ENCODE data around the gene POU2AF3.

GRCh38 chr11:111347723-111348115 is 49.4 kb downstream of the POU2AF3 start:
- no peak for TF ChIP-seq POLR2A (IDR thresholded peaks at IDR 0.05)
- no peak for TF ChIP-seq CTCF (IDR thresholded peaks at IDR 0.05)
